GM23248 (cell line): ENCODE data around the gene CALN1. TPM values are rescaled to one million over a fixed set of nuclear protein-coding genes. Genes with fewer than 3 reads are reported as not detected.

Source experiments
- DNase-seq: peaks from one replicate; pipeline ENCODE4 v3.0.0-alpha.2; 2015
- H2AFZ ChIP-seq: fragments of 200-600 bp; sonication (generic); 2 replicates; pipeline ENCODE4 v1.6.1; 2016; ENCODE audit warnings: antibody characterized with exemption
- H3F3A ChIP-seq: fragments of 200-600 bp; sonication (generic); 2 replicates; pipeline ENCODE4 v1.6.1; 2016; ENCODE audit warnings: mild to moderate bottlenecking, antibody characterized with exemption, mixed run types; ENCODE audit not compliant: insufficient read depth
- H3K27ac ChIP-seq: fragments of 200-600 bp; sonication (generic); 2 replicates; pipeline ENCODE4 v1.5.1; 2016; ENCODE audit warnings: mild to moderate bottlenecking
- H3K27me3 ChIP-seq: fragments of 200-600 bp; sonication (generic); replicated peaks from 2 replicates; pipeline ENCODE4 v1.6.1; 2016; ENCODE audit warnings: mild to moderate bottlenecking; ENCODE audit not compliant: insufficient read depth
- H3K36me3 ChIP-seq: fragments of 200-600 bp; sonication (generic); 2 replicates; pipeline ENCODE4 v1.6.1; 2016; ENCODE audit warnings: low read depth, mild to moderate bottlenecking
- H3K4me1 ChIP-seq: fragments of 200-600 bp; sonication (generic); 2 replicates; pipeline ENCODE4 v1.6.1; 2016; ENCODE audit warnings: mild to moderate bottlenecking; ENCODE audit not compliant: insufficient read depth
- H3K4me2 ChIP-seq: fragments of 200-600 bp; sonication (generic); one replicate; pipeline ENCODE4 v1.6.1; 2016; ENCODE audit warnings: mild to moderate bottlenecking; ENCODE audit not compliant: unreplicated experiment
- H3K4me3 ChIP-seq: fragments of 200-600 bp; sonication (generic); 2 replicates; pipeline ENCODE4 v1.5.1; 2016; ENCODE audit warnings: mild to moderate bottlenecking
- H3K79me2 ChIP-seq: fragments of 200-600 bp; sonication (generic); 2 replicates; pipeline ENCODE4 v1.6.1; 2016; ENCODE audit warnings: mild to moderate bottlenecking; ENCODE audit not compliant: insufficient read depth
- H3K9ac ChIP-seq: fragments of 200-600 bp; sonication (generic); 2 replicates; pipeline ENCODE4 v1.6.1; 2016; ENCODE audit warnings: mild to moderate bottlenecking
- H3K9me2 ChIP-seq: fragments of 200-600 bp; sonication (generic); 2 replicates; pipeline ENCODE4 v1.6.1; 2016; ENCODE audit warnings: mixed run types, mild to moderate bottlenecking, moderate library complexity; ENCODE audit not compliant: insufficient read depth
- H3K9me3 ChIP-seq: fragments of 200-600 bp; sonication (generic); one replicate; pipeline ENCODE4 v1.6.1; 2017; ENCODE audit warnings: low read depth
- H4K20me1 ChIP-seq: fragments of 200-600 bp; sonication (generic); 2 replicates; pipeline ENCODE4 v1.6.0; 2016; ENCODE audit not compliant: insufficient read depth
- EZH2 ChIP-seq: fragments of 200-600 bp; sonication (generic); IDR thresholded peaks from 2 replicates; pipeline ENCODE4 v1.6.1; 2018; ENCODE audit warnings: antibody characterized with exemption, mild to moderate bottlenecking; ENCODE audit not compliant: insufficient read depth, poor library complexity, severe bottlenecking
- EZH2phosphoT487 ChIP-seq: fragments of 200-600 bp; sonication (generic); IDR thresholded peaks from 2 replicates; pipeline ENCODE4 v1.6.1; 2018; ENCODE audit warnings: antibody characterized with exemption, moderate library complexity, mild to moderate bottlenecking, low read depth; ENCODE audit not compliant: insufficient read depth
- WGBS, 2 experiments: methylation state at CpG; one replicate each; pipeline ENCODE4 v1.1.6; 2015 to 2017; ENCODE audit warnings: low lambda C conversion rate in 2 of 2, low coverage in 1 of 2; ENCODE audit errors: missing lambda C conversion rate in 2 of 2; 5-methylcytosine and 5-hydroxymethylcytosine counted together
- in situ Hi-C: fragments of 300-500 bp; cut with MboI; formaldehyde crosslinking; loops from 2 replicates; pipeline ENCODE4 v1.15.0; 2020
- polyA plus RNA-seq: library from polyadenylated mRNA; unstranded; fragments of >200 nt; fragmentation: Nextera tagmentation; extraction: Ambion mirVana; gene quantifications from 2 replicates; pipeline ENCODE4 v1.2.1, GENCODE V29; 2016
- total RNA-seq: library from RNA; depleted of rRNA; stranded (reverse); fragments of >200 nt; shearing (Covaris generic); gene quantifications from 2 replicates; pipeline ENCODE4 v1.2.3, GENCODE V29; 2014

CALN1 gene
- total and polyA plus RNA-seq, 2 experiments from 2014 or later: not detected

DNA sequence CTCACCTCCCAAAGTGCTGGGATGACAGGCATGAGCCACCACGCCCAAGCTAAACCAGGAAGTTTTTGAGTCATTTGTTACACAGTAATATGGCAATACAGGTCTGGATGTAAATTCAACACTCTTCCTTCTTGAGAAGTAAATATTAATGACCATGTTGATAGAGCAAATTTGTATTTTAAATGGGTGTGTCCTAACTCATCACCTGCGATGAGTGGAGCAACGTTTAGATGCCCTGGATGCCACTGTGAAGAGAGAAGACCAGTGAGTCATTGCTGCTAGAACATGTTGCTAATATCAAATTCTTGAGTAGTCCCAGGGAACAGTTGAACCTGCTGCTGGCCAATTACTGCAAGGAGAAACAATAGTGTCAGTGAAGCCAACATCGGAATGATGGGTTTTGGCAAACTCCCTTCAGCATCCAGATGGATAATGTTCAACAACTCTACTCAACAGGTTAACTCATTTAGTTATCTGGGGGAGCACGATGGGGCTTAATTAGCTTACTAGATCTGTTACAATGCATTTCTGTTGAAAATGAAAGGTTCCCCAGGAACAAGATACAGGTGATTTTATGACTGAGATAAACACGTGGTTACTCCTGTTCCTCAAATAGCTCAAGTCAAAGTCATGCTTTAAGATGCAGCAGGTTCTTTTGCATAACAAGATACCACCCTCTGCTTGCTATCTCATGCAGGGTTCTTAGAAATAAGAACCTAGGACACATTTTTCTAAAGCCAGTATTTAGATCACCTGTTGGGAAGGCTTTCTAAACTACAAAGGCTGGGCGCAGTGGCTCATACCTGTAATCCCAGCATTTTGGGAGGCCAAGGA is 146.8 kb downstream of the CALN1 start:
- no peaks in the 10 kb centered on the region for H3K4me1 ChIP-seq
- H3K27me3 ChIP-seq: no peaks in the 10 kb centered on the region
- no peak overlapping the region for H2AFZ ChIP-seq
- in situ Hi-C loops: no loop called here
- 24 to 30% methylated on average over 7 of the region's 7 CpGs for WGBS, 2 experiments
- no peaks in the 10 kb centered on the region for H3K79me2 ChIP-seq
- no peaks in the 10 kb centered on the region for H3K9me3 ChIP-seq
- DNase-seq: no peak
- no peak for TF ChIP-seq EZH2
- no peak for TF ChIP-seq EZH2phosphoT487
- no peaks in the 10 kb centered on the region for H3K9me2 ChIP-seq
- no peak overlapping the region for H3K27ac ChIP-seq
- H3K36me3 ChIP-seq: no peaks in the 10 kb centered on the region
- no peak overlapping the region for H3K4me2 ChIP-seq
- no peaks in the 10 kb centered on the region for H4K20me1 ChIP-seq
- H3K4me3 ChIP-seq: no peak overlapping the region
- H3F3A ChIP-seq: no peaks in the 10 kb centered on the region
- no peak overlapping the region for H3K9ac ChIP-seq

DNA sequence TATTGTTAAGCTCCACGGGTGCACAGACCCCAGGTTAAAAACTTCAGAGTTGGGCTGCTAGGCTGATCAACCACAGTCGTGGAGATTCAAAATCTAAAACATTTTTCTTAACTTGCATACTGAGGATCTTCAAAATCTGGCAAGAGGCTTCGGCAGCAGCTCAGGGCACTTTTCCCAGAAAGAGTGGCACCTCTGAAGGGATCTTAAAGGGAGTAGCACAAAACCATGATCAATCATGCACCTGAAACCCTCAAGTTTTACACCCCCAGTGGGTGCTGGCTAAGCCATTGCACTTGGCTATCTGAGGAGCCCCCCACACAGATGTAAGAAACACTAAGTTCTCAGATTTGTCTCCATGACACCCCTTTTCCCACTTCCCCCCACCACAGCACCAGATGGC is 151.7 kb downstream of the CALN1 start:
- in situ Hi-C loops: no loop called here
- H3K36me3 ChIP-seq: no peaks in the 10 kb centered on the region
- no peak overlapping the region for H2AFZ ChIP-seq
- H3K9me2 ChIP-seq: no peaks in the 10 kb centered on the region
- 0 to 1% methylated on average over 3 of the region's 3 CpGs for WGBS, 2 experiments
- H3K4me3 ChIP-seq: no peak overlapping the region
- no peaks in the 10 kb centered on the region for H4K20me1 ChIP-seq
- TF ChIP-seq EZH2phosphoT487 (no peak), EZH2 (no peak)
- no peak overlapping the region for H3K27ac ChIP-seq
- no peaks in the 10 kb centered on the region for H3K9me3 ChIP-seq
- H3K9ac ChIP-seq: no peak overlapping the region
- no peaks in the 10 kb centered on the region for H3K79me2 ChIP-seq
- H3K27me3 ChIP-seq: no peaks in the 10 kb centered on the region
- DNase-seq: no peak
- no peaks in the 10 kb centered on the region for H3K4me1 ChIP-seq
- no peaks in the 10 kb centered on the region for H3F3A ChIP-seq
- no peak overlapping the region for H3K4me2 ChIP-seq

DNA sequence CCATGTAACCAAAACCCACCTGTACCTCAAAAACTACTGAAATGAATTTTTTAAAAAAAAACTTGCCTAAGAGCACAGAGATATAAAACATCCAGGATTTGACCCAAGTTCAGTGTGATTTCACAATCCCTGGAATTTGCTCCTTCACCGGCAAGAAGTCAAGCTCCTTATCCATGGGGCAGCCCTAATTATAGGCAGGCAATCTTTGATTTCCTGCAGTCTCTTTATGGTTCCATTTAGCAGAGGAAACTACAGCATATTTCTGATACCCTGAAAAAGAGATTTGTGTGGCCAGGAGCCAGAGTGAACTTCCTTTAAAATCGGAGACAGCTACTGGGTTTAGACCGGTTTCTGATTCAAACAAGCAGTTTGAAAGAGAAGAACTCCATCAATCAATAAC is 154.1 kb downstream of the CALN1 start:
- no peaks in the 10 kb centered on the region for H3K4me1 ChIP-seq
- WGBS, 2 experiments: 2 to 8% methylated on average over 3 of the region's 3 CpGs
- no peaks in the 10 kb centered on the region for H4K20me1 ChIP-seq
- DNase-seq: no peak
- H3F3A ChIP-seq: no peaks in the 10 kb centered on the region
- no peaks in the 10 kb centered on the region for H3K79me2 ChIP-seq
- H3K27me3 ChIP-seq: no peaks in the 10 kb centered on the region
- in situ Hi-C loops: no loop called here
- H3K9ac ChIP-seq: no peak overlapping the region
- no peaks in the 10 kb centered on the region for H3K36me3 ChIP-seq
- H3K9me3 ChIP-seq: no peaks in the 10 kb centered on the region
- H3K27ac ChIP-seq: no peak overlapping the region
- TF ChIP-seq EZH2phosphoT487: no peak
- TF ChIP-seq EZH2: no peak
- no peak overlapping the region for H2AFZ ChIP-seq
- no peak overlapping the region for H3K4me2 ChIP-seq
- no peaks in the 10 kb centered on the region for H3K9me2 ChIP-seq
- no peak overlapping the region for H3K4me3 ChIP-seq

DNA sequence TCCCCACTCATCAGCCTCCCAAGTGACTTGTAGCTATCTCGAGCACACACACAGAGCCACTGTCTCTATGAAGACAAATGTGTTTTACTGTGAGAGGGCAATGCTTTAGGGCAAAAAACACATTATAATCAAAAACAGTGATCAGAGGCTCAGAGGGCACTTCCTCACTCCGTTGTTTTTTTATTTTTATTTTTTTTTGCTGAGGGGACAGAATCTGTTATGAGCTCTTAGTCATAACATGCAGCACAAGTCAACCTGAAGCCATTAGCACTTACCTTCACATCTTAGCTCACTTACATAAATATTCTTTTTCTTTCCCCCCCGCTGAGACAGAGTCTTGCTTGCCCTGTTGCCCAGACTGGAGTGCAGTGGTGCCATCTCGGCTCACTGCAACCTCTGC is 157.7 kb downstream of the CALN1 start:
- H3K9me3 ChIP-seq: no peaks in the 10 kb centered on the region
- H3K4me1 ChIP-seq: no peaks in the 10 kb centered on the region
- no peaks in the 10 kb centered on the region for H3K79me2 ChIP-seq
- H2AFZ ChIP-seq: no peak overlapping the region
- no peak overlapping the region for H3K27ac ChIP-seq
- 20 to 28% methylated on average over 4 of the region's 4 CpGs for WGBS, 2 experiments
- no peaks in the 10 kb centered on the region for H3F3A ChIP-seq
- no peak overlapping the region for H3K4me2 ChIP-seq
- H4K20me1 ChIP-seq: no peaks in the 10 kb centered on the region
- H3K9me2 ChIP-seq: no peaks in the 10 kb centered on the region
- no peak for DNase-seq
- in situ Hi-C loops: no loop called here
- no peak overlapping the region for H3K4me3 ChIP-seq
- H3K9ac ChIP-seq: no peak overlapping the region
- H3K27me3 ChIP-seq: no peaks in the 10 kb centered on the region
- no peak for TF ChIP-seq EZH2phosphoT487
- TF ChIP-seq EZH2: no peak
- no peaks in the 10 kb centered on the region for H3K36me3 ChIP-seq
